GM23338 (cell line): ENCODE results near the gene GVQW3. TPM values are rescaled to one million over a fixed set of nuclear protein-coding genes. Genes with fewer than 3 reads are reported as not detected.

ENCODE experiments used
- ATAC-seq: fragments of 200-7000 bp; cut with Tn5 transposase; 3 replicates; pipeline ENCODE4 v1.9.1; 2020
- DNase-seq: peaks from one replicate; pipeline ENCODE4 v3.0.0-alpha.2; 2015; ENCODE audit warnings: low spot score
- H2AFZ ChIP-seq: fragments of 200-600 bp; sonication (generic); 2 replicates; pipeline ENCODE4 v1.8.0; 2016; ENCODE audit warnings: antibody characterized with exemption, mild to moderate bottlenecking, moderate library complexity
- H3F3A ChIP-seq: fragments of 200-600 bp; sonication (generic); replicated peaks from 2 replicates; pipeline ENCODE4 v1.8.0; 2017; ENCODE audit warnings: antibody characterized with exemption, mixed run types, low read depth
- H3K27ac ChIP-seq: fragments of 200-600 bp; sonication (generic); 2 replicates; pipeline ENCODE4 v1.6.1; 2016; ENCODE audit warnings: low read depth
- H3K27me3 ChIP-seq: fragments of 200-600 bp; sonication (generic); 2 replicates; pipeline ENCODE4 v1.8.0; 2016; ENCODE audit warnings: mild to moderate bottlenecking, mixed run types, moderate library complexity; ENCODE audit not compliant: insufficient read depth
- H3K36me3 ChIP-seq: fragments of 200-600 bp; sonication (generic); 2 replicates; pipeline ENCODE4 v1.8.0; 2016; ENCODE audit warnings: mild to moderate bottlenecking; ENCODE audit not compliant: insufficient read depth
- H3K4me1 ChIP-seq: fragments of 200-600 bp; sonication (generic); 2 replicates; pipeline ENCODE4 v1.8.0; 2016; ENCODE audit warnings: mild to moderate bottlenecking, moderate library complexity; ENCODE audit not compliant: insufficient read depth
- H3K4me2 ChIP-seq: fragments of 200-600 bp; sonication (generic); 2 replicates; pipeline ENCODE4 v1.7.1; 2017; ENCODE audit warnings: mixed run types
- H3K4me3 ChIP-seq: fragments of 200-600 bp; sonication (generic); 2 replicates; pipeline ENCODE4 v1.6.1; 2016; ENCODE audit warnings: mixed run types
- H3K79me2 ChIP-seq: fragments of 200-600 bp; sonication (generic); replicated peaks from 2 replicates; pipeline ENCODE4 v1.8.0; 2017; ENCODE audit warnings: mild to moderate bottlenecking; ENCODE audit not compliant: insufficient read depth
- H3K9me2 ChIP-seq: fragments of 200-600 bp; sonication (generic); 2 replicates; pipeline ENCODE4 v1.8.0; 2017; ENCODE audit not compliant: insufficient read depth
- H4K20me1 ChIP-seq: fragments of 200-600 bp; sonication (generic); replicated peaks from 2 replicates; pipeline ENCODE4 v1.8.0; 2017; ENCODE audit warnings: mild to moderate bottlenecking; ENCODE audit not compliant: insufficient read depth
- H3K27ac Mint-ChIP-seq: 2 replicates; pipeline ENCODE4 v1.8.0; 2020; ENCODE audit warnings: inconsistent platforms, mild to moderate bottlenecking, moderate library complexity, mixed read lengths
- H3K27me3 Mint-ChIP-seq: 3 replicates; pipeline ENCODE4 v1.8.0; 2022; ENCODE audit warnings: low read depth, mild to moderate bottlenecking, moderate library complexity, mixed read lengths, inconsistent platforms; ENCODE audit not compliant: insufficient read depth, poor library complexity
- H3K36me3 Mint-ChIP-seq: 3 replicates; pipeline ENCODE4 v1.8.0; 2021; ENCODE audit warnings: low read depth, mild to moderate bottlenecking, inconsistent platforms, moderate library complexity, mixed read lengths
- H3K4me1 Mint-ChIP-seq: 3 replicates; pipeline ENCODE4 v1.8.0; 2020; ENCODE audit warnings: mild to moderate bottlenecking, inconsistent platforms, mixed read lengths
- H3K4me3 Mint-ChIP-seq: 3 replicates; pipeline ENCODE4 v1.8.0; 2021; ENCODE audit warnings: moderate library complexity, mild to moderate bottlenecking, inconsistent platforms, mixed read lengths
- H3K9me3 Mint-ChIP-seq: 3 replicates; pipeline ENCODE4 v1.8.0; 2020; ENCODE audit warnings: moderate library complexity, mild to moderate bottlenecking, inconsistent platforms, mixed read lengths
- CREB1 ChIP-seq: fragments of 250-450 bp; sonication (Bioruptor Pico); IDR thresholded peaks from 2 replicates; pipeline ENCODE4 v1.5.0; 2020; ENCODE audit warnings: low read depth, mild to moderate bottlenecking, moderate library complexity
- CTCF ChIP-seq, 2 experiments: fragments of 200-600 bp in 1 of 2; sonication (generic) in 1 of 2; conservative IDR thresholded peaks; 2 replicates each; pipeline versions ENCODE4 v1.5.1 to v1.6.1; 2016 to 2017; ENCODE audit warnings: antibody characterized with exemption in 2 of 2, low read depth in 2 of 2, mild to moderate bottlenecking in 2 of 2, moderate library complexity in 1 of 2
- ETS1 ChIP-seq: IDR thresholded peaks from 2 replicates; pipeline ENCODE4 v1.6.1; 2016; ENCODE audit warnings: antibody characterized with exemption
- EZH2 ChIP-seq: fragments of 200-600 bp; sonication (generic); IDR thresholded peaks from one replicate; pipeline ENCODE4 v1.8.0; 2017; ENCODE audit warnings: antibody characterized with exemption, mild to moderate bottlenecking, low read depth; ENCODE audit not compliant: unreplicated experiment
- EZH2phosphoT487 ChIP-seq: fragments of 200-600 bp; sonication (generic); IDR thresholded peaks from one replicate; pipeline ENCODE4 v1.8.1; 2018; ENCODE audit warnings: antibody characterized with exemption; ENCODE audit not compliant: unreplicated experiment
- JUNB ChIP-seq: IDR thresholded peaks from one replicate; pipeline ENCODE4 v1.6.1; 2016; ENCODE audit warnings: antibody characterized with exemption; ENCODE audit not compliant: unreplicated experiment
- NANOG ChIP-seq: IDR thresholded peaks from 2 replicates; pipeline ENCODE4 v1.6.1; 2016; ENCODE audit warnings: antibody characterized with exemption, borderline replicate concordance
- POLR2AphosphoS5 ChIP-seq: IDR thresholded peaks from 2 replicates; pipeline ENCODE4 v1.6.1; 2016; ENCODE audit warnings: antibody characterized with exemption, low read depth
- REST ChIP-seq: IDR thresholded peaks from one replicate; pipeline ENCODE4 v1.6.1; 2018; ENCODE audit warnings: antibody characterized with exemption; ENCODE audit not compliant: unreplicated experiment
- STAT1 ChIP-seq: IDR thresholded peaks from one replicate; pipeline ENCODE4 v1.6.1; 2016; ENCODE audit warnings: antibody characterized with exemption; ENCODE audit not compliant: unreplicated experiment
- ZNF114 ChIP-seq: fragments of 250-450 bp; sonication (Bioruptor Pico); IDR thresholded peaks from 2 replicates; pipeline ENCODE4 v1.5.0; 2020; ENCODE audit warnings: mild to moderate bottlenecking, moderate library complexity
- ZNF331 ChIP-seq: fragments of 250-450 bp; sonication (Bioruptor Pico); IDR thresholded peaks from 2 replicates; pipeline ENCODE4 v1.5.0; 2020; ENCODE audit warnings: low read depth, mild to moderate bottlenecking, moderate library complexity
- ZNF462 ChIP-seq: fragments of 250-450 bp; sonication (Bioruptor Pico); IDR thresholded peaks from 2 replicates; pipeline ENCODE4 v1.5.0; 2020; ENCODE audit warnings: mild to moderate bottlenecking, moderate library complexity
- polyA plus RNA-seq: library from polyadenylated mRNA; unstranded; fragments of >200 nt; fragmentation: Nextera tagmentation; extraction: Ambion mirVana; gene quantifications from 2 replicates; pipeline ENCODE4 v1.2.1, GENCODE V29; 2016
- total RNA-seq: library from RNA; depleted of rRNA; stranded (reverse); fragments of >200 nt; shearing (Covaris generic); gene quantifications from 2 replicates; pipeline ENCODE4 v1.2.3, GENCODE V29; 2014

GVQW3 gene
- total and polyA plus RNA-seq, 2 experiments from 2014 or later: 3.5 to 4.9 TPM

GRCh38 chr11:76368490-76368889 is 12.6 kb upstream of the GVQW3 start:
- peaks cover 94% of the 10 kb centered on the region for H3K79me2 ChIP-seq
- Mint-ChIP-seq H3K9me3 (no peaks in the 10 kb centered on the region), H3K4me1 (no peaks in the 10 kb centered on the region), H3K27me3 (peaks cover 3% of the 10 kb centered on the region), H3K27ac (no peak overlapping the region), H3K36me3 (0 out of 3 replicates have a peak, but pooled peaks cover 3% of the 10 kb centered on the region), H3K4me3 (no peak overlapping the region)
- DNase-seq (no peak), ATAC-seq (no peak)
- no peak overlapping the region for H3K4me2 ChIP-seq
- H3F3A ChIP-seq: no peaks in the 10 kb centered on the region
- no peaks in the 10 kb centered on the region for H3K9me2 ChIP-seq
- no peak overlapping the region for H3K27ac ChIP-seq
- peaks cover 24% of the 10 kb centered on the region for H4K20me1 ChIP-seq
- TF ChIP-seq ZNF462 (CRISPR knock-in tag) (no peak), POLR2AphosphoS5 (no peak), NANOG (no peak), ZNF114 (CRISPR knock-in tag) (no peak), ZNF331 (no peak), JUNB (no peak), EZH2 (no peak), REST (no peak), ETS1 (no peak), EZH2phosphoT487 (no peak), CREB1 (CRISPR knock-in tag) (no peak), CTCF (conservative IDR thresholded peaks at IDR 0.05; ENCODE audit: low read depth in 2 of 2) (no peak), STAT1 (no peak)
- no peaks in the 10 kb centered on the region for H3K36me3 ChIP-seq
- no peaks in the 10 kb centered on the region for H3K4me1 ChIP-seq
- no peak overlapping the region for H3K4me3 ChIP-seq
- no peak overlapping the region for H2AFZ ChIP-seq
- H3K27me3 ChIP-seq: no peaks in the 10 kb centered on the region
